ES-I3 (cell line): ENCODE data around the gene HLA-F.

Experiments used
- H3K36me3 ChIP-seq: 2 replicates; pipeline ENCODE4 v1.6.1; 2013; ENCODE audit warnings: mild to moderate bottlenecking, low read length, control low read depth, moderate library complexity; ENCODE audit not compliant: insufficient read depth
- H3K4me1 ChIP-seq: 2 replicates; pipeline ENCODE4 v1.6.1; 2013; ENCODE audit warnings: mild to moderate bottlenecking, control low read depth, low read length; ENCODE audit not compliant: insufficient read depth
- H3K9ac ChIP-seq: 2 replicates; pipeline ENCODE4 v1.6.1; 2013; ENCODE audit warnings: low read depth, mild to moderate bottlenecking, low read length, moderate library complexity
- H3K9me3 ChIP-seq: 2 replicates; pipeline ENCODE4 v1.6.1; 2013; ENCODE audit warnings: mild to moderate bottlenecking, low read length, moderate library complexity; ENCODE audit not compliant: control insufficient read depth, insufficient read depth

The HLA-F gene

GRCh38 chr6:29757282-29757681, 34.0 kb downstream of the HLA-F start:
- Histone ChIP-seq H3K36me3 (no peaks in the 10 kb centered on the region), H3K4me1 (peaks cover 29% of the 10 kb centered on the region), H3K9me3 (no peaks in the 10 kb centered on the region), H3K9ac (no peak overlapping the region)

- Histone ChIP-seq H3K9ac (no peak overlapping the region), H3K4me1 (peaks cover 33% of the 10 kb centered on the region), H3K36me3 (no peaks in the 10 kb centered on the region), H3K9me3 (no peaks in the 10 kb centered on the region)
Observed at GRCh38 chr6:29757701-29758293, 34.6 kb downstream of the HLA-F start.

GRCh38 chr6:29758761-29759160, 35.5 kb downstream of the HLA-F start:
- Histone ChIP-seq H3K36me3 (no peaks in the 10 kb centered on the region), H3K4me1 (peaks cover 35% of the 10 kb centered on the region), H3K9ac (no peak overlapping the region), H3K9me3 (no peaks in the 10 kb centered on the region)

GRCh38 chr6:29759457-29759856, 36.2 kb downstream of the HLA-F start:
- Histone ChIP-seq H3K4me1 (peaks cover 35% of the 10 kb centered on the region), H3K36me3 (no peaks in the 10 kb centered on the region), H3K9ac (no peak overlapping the region), H3K9me3 (no peaks in the 10 kb centered on the region)

GRCh38 chr6:29760328-29760727, 37.1 kb downstream of the HLA-F start:
- H3K4me1 ChIP-seq: peaks cover 35% of the 10 kb centered on the region
- H3K36me3 ChIP-seq: no peaks in the 10 kb centered on the region
- H3K9ac ChIP-seq: no peak overlapping the region
- H3K9me3 ChIP-seq: no peaks in the 10 kb centered on the region

- H3K9ac ChIP-seq: no peak overlapping the region
- H3K36me3 ChIP-seq: no peaks in the 10 kb centered on the region
- H3K9me3 ChIP-seq: no peaks in the 10 kb centered on the region
- peaks cover 35% of the 10 kb centered on the region for H3K4me1 ChIP-seq
Observed at GRCh38 chr6:29762051-29762450, 38.8 kb downstream of the HLA-F start.

- no peaks in the 10 kb centered on the region for H3K36me3 ChIP-seq
- peaks cover 33% of the 10 kb centered on the region for H3K4me1 ChIP-seq
- no peak overlapping the region for H3K9ac ChIP-seq
- no peaks in the 10 kb centered on the region for H3K9me3 ChIP-seq
Observed at GRCh38 chr6:29762781-29763214, 39.6 kb downstream of the HLA-F start.

- H3K9me3 ChIP-seq: no peaks in the 10 kb centered on the region
- peaks cover 24% of the 10 kb centered on the region for H3K4me1 ChIP-seq
- no peaks in the 10 kb centered on the region for H3K36me3 ChIP-seq
- no peak overlapping the region for H3K9ac ChIP-seq
Observed at GRCh38 chr6:29763491-29764289, 40.5 kb downstream of the HLA-F start.

- Histone ChIP-seq H3K36me3 (no peaks in the 10 kb centered on the region), H3K9ac (no peak overlapping the region), H3K4me1 (peaks cover 18% of the 10 kb centered on the region)
Observed at GRCh38 chr6:29764422-29765196, 41.4 kb downstream of the HLA-F start.

GRCh38 chr6:29769336-29769735, 46.1 kb downstream of the HLA-F start:
- 0 out of 2 replicates have a peak, but pooled peaks cover 4% of the 10 kb centered on the region for H3K4me1 ChIP-seq
- no peaks in the 10 kb centered on the region for H3K36me3 ChIP-seq
- H3K9me3 ChIP-seq: no peaks in the 10 kb centered on the region
- H3K9ac ChIP-seq: no peak overlapping the region

More at GRCh38 chr6:29764422-29765196, 41.4 kb downstream of the HLA-F start:
- no peaks in the 10 kb centered on the region for H3K9me3 ChIP-seq

GRCh38 chr6:29770306-29770705, 47.1 kb downstream of the HLA-F start:
- no peak overlapping the region for H3K9ac ChIP-seq
- no peaks in the 10 kb centered on the region for H3K36me3 ChIP-seq
- 0 out of 2 replicates have a peak, but pooled peaks cover 4% of the 10 kb centered on the region for H3K4me1 ChIP-seq
- H3K9me3 ChIP-seq: no peaks in the 10 kb centered on the region

- H3K4me1 ChIP-seq: peaks cover 16% of the 10 kb centered on the region
- no peaks in the 10 kb centered on the region for H3K9me3 ChIP-seq
- H3K36me3 ChIP-seq: no peaks in the 10 kb centered on the region
- no peak overlapping the region for H3K9ac ChIP-seq
Observed at GRCh38 chr6:29776684-29777083, 53.5 kb downstream of the HLA-F start.
